Esophagus squamous epithelium (tissue), 4 donors: ENCODE results near the gene DDB1. TPM values are rescaled to one million over a fixed set of nuclear protein-coding genes. Genes with fewer than 3 reads are reported as not detected.

Experiments
- total RNA-seq, 4 donors: library from RNA; depleted of rRNA; stranded (reverse); fragments of >200 nt; gene quantifications; one replicate each; pipeline ENCODE4 v1.1.0, GENCODE V29; 2016

Gene DDB1
- total RNA-seq, 4 donors from 2014 or later = 98.9 to 146 (median 127) TPM

Other genes with a start within 250 kb of the DDB1 start
- gene CD5, start 230.6 kb downstream of the DDB1 start, total RNA-seq = 1 to 10 TPM in 3 of 4 donors, under 1 TPM in 1; 0.75 to 5.8 (median 2.2) TPM
- gene VPS37C, start 171.7 kb downstream of the DDB1 start, total RNA-seq = 10 to 100 TPM; 12.6 to 23.5 (median 18.0) TPM
- not detected for gene PGA3, start 129.6 kb downstream of the DDB1 start, total RNA-seq
- 1 to 10 TPM in 1 of 4 donors, not detected in 3; 1.3 TPM for gene PGA4, start 110.8 kb downstream of the DDB1 start, total RNA-seq
- under 1 TPM in 2 of 4 donors, not detected in 2; 0.19 to 0.22 TPM for gene PGA5, start 91.9 kb downstream of the DDB1 start, total RNA-seq
- 1 to 10 TPM in 1 of 4 donors, under 1 TPM in 3; 0.09 to 1.5 (median 0.30) TPM for gene VWCE, start 37.8 kb downstream of the DDB1 start, total RNA-seq
- gene TKFC, start 123 bp upstream of the DDB1 start, total RNA-seq = 10 to 100 TPM; 19.8 to 29.2 (median 26.4) TPM
- 10 to 100 TPM; 23.9 to 44.3 (median 27.9) TPM for gene CYB561A3, start 28.8 kb upstream of the DDB1 start, total RNA-seq
- gene TMEM138, start 29.3 kb upstream of the DDB1 start, total RNA-seq = 10 to 100 TPM; 14.6 to 28.1 (median 20.7) TPM
- gene TMEM216, start 59.5 kb upstream of the DDB1 start, total RNA-seq = 10 to 100 TPM in 2 of 4 donors, 1 to 10 TPM in 2; 4.4 to 22.7 (median 11.6) TPM
- 10 to 100 TPM; 24.4 to 44.1 (median 34.3) TPM for gene CPSF7, start 96.9 kb upstream of the DDB1 start, total RNA-seq
- gene SDHAF2, start 97.0 kb upstream of the DDB1 start, total RNA-seq = 10 to 100 TPM; 26.0 to 62.9 (median 43.7) TPM
- 1 to 10 TPM in 1 of 4 donors, under 1 TPM in 1, not detected in 2; 0.76 to 1.3 TPM for gene LRRC10B, start 175.6 kb upstream of the DDB1 start, total RNA-seq
- gene SYT7, start 248.0 kb upstream of the DDB1 start, total RNA-seq = 1 to 10 TPM; 1.6 to 2.9 (median 1.9) TPM